GM18868 (cell line): ENCODE data around the gene PLCH1.
A peak's percentile ranks its signal among the peaks of the same experiment; 100 is the strongest.

Experiments used
- ATAC-seq: cut with Tn5 transposase; IDR thresholded peaks from one replicate; pipeline ENCODE4 v1.9.1; 2021; ENCODE audit warnings: mild to moderate bottlenecking, moderate library complexity; ENCODE audit not compliant: unreplicated experiment

PLCH1 gene

GRCh38 chr3:155360281-155360680, 384.6 kb downstream of the PLCH1 start:
- ATAC-seq, result no peak

GRCh38 chr3:155356594-155357370, 388.1 kb downstream of the PLCH1 start:
- no peak for ATAC-seq

GRCh38 chr3:155354658-155355057, 390.2 kb downstream of the PLCH1 start:
- ATAC-seq, result no peak

- ATAC-seq, result no peak
These were observed 391.9 kb downstream of the PLCH1 start for GRCh38 chr3:155352900-155353490.

GRCh38 chr3:155350571-155350970, 394.3 kb downstream of the PLCH1 start:
- ATAC-seq, result no peak

GRCh38 chr3:155347901-155348300, 397.0 kb downstream of the PLCH1 start:
- no peak for ATAC-seq

GRCh38 chr3:155342344-155342743, 402.5 kb downstream of the PLCH1 start:
- no peak for ATAC-seq

GRCh38 chr3:155339052-155339451, 405.8 kb downstream of the PLCH1 start:
- ATAC-seq, result no peak

- ATAC-seq, result peak; percentile 49
These were observed 409.0 kb downstream of the PLCH1 start for GRCh38 chr3:155335724-155336354.

GRCh38 chr3:155334914-155335723, 409.8 kb downstream of the PLCH1 start:
- ATAC-seq, result peak; percentile 80

- ATAC-seq, result no peak
These were observed 410.5 kb downstream of the PLCH1 start for GRCh38 chr3:155334215-155334913.

- no peak for ATAC-seq
These were observed 412.2 kb downstream of the PLCH1 start for GRCh38 chr3:155332716-155333115.

GRCh38 chr3:155331078-155331477, 413.8 kb downstream of the PLCH1 start:
- ATAC-seq, result no peak

- no peak for ATAC-seq
These were observed 414.5 kb downstream of the PLCH1 start for GRCh38 chr3:155330370-155330769.

GRCh38 chr3:155329513-155330048, 415.3 kb downstream of the PLCH1 start:
- no peak for ATAC-seq

GRCh38 chr3:155327871-155328270, 417.0 kb downstream of the PLCH1 start:
- ATAC-seq, result no peak

GRCh38 chr3:155327430-155327829, 417.4 kb downstream of the PLCH1 start:
- ATAC-seq, result no peak

- no peak for ATAC-seq
These were observed 418.0 kb downstream of the PLCH1 start for GRCh38 chr3:155326901-155327300.

GRCh38 chr3:155326244-155326643, 418.6 kb downstream of the PLCH1 start:
- ATAC-seq, result no peak
